AG04449 (cell line): ENCODE results near the gene ADAMTSL3.

ENCODE experiments used
- CTCF ChIA-PET: fragments of 350-600 bp; formaldehyde crosslinking; extraction: SDS; loops from one replicate; lab custom pipeline; 2021; ENCODE audit warnings: antibody characterized with exemption; lab: Yijun Ruan, JAX
- POLR2A ChIA-PET: fragments of 400-600, 350-600 bp; formaldehyde crosslinking; extraction: SDS; loops from one replicate; lab custom pipeline; 2020; ENCODE audit warnings: antibody characterized with exemption, inconsistent platforms; lab: Yijun Ruan, JAX
- DNase-seq: peaks from one replicate; pipeline ENCODE4 v3.0.0-alpha.2; 2010; ENCODE audit warnings: low read depth, low spot score
- H3K4me3 ChIP-seq: 2 replicates; pipeline ENCODE4 v1.5.1; 2011; ENCODE audit warnings: low read depth, mild to moderate bottlenecking, control low read depth, low read length
- TF ChIP-seq, protein P1 (sequence below): IDR thresholded peaks from one replicate; pipeline ENCODE4 v1.5.1; 2011; ENCODE audit warnings: mild to moderate bottlenecking, moderate library complexity, low read length, control low read depth, inconsistent platforms; ENCODE audit not compliant: insufficient read depth; ENCODE audit errors: missing control alignments

Gene ADAMTSL3

DNA sequence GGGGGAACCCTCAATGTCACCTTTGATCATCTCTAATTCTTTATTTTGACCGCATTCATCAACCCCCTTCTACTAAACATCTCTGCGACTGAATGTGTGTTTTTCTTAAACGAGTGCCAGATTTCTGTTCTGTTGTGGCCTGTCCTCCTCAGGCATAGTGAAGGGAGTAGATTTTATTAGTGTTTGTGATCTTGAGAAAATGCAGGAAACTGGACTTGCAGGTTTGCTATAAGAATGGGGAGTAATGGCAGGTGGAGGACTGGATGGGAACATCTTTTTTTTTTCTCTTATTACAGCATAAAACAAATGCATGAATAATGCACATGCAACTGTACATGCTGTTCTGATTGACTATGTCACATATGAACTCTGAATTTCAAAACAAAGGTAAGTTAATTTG lies 59.3 kb downstream of the ADAMTSL3 start:
- ChIA-PET CTCF (no interaction called here), POLR2A (no interaction called here)
- no peak overlapping the region for H3K4me3 ChIP-seq
- DNase-seq = no peak
- TF ChIP-seq, protein P1, sequence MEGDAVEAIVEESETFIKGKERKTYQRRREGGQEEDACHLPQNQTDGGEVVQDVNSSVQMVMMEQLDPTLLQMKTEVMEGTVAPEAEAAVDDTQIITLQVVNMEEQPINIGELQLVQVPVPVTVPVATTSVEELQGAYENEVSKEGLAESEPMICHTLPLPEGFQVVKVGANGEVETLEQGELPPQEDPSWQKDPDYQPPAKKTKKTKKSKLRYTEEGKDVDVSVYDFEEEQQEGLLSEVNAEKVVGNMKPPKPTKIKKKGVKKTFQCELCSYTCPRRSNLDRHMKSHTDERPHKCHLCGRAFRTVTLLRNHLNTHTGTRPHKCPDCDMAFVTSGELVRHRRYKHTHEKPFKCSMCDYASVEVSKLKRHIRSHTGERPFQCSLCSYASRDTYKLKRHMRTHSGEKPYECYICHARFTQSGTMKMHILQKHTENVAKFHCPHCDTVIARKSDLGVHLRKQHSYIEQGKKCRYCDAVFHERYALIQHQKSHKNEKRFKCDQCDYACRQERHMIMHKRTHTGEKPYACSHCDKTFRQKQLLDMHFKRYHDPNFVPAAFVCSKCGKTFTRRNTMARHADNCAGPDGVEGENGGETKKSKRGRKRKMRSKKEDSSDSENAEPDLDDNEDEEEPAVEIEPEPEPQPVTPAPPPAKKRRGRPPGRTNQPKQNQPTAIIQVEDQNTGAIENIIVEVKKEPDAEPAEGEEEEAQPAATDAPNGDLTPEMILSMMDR = no peak

GRCh38 chr15:83714939-83715628 lies 61.2 kb downstream of the ADAMTSL3 start:
- no peak overlapping the region for H3K4me3 ChIP-seq
- no peak for DNase-seq
- ChIA-PET CTCF (no interaction called here), POLR2A (no interaction called here)
- TF ChIP-seq, protein P1 = no peak

DNA sequence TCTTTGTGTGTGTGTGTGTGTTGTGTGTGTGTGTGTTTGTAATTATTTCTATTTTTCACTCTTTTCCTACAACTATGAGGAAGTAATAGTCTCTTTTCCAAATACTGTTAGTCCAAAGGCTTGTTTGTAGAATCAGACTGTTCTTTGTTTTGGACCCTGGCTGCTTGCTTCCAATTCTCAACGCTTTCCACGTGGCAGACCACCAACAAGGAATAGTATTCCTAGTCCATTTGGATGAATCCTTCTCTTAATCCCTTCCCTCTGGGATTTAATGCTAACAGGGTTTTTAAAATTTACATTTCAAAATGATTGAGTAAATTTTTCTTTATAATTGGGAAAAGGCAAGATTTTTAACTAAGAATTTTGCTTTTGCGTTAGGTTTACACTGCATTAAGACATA lies 62.7 kb downstream of the ADAMTSL3 start:
- no peak overlapping the region for H3K4me3 ChIP-seq
- no peak for DNase-seq
- ChIA-PET CTCF (no interaction called here), POLR2A (no interaction called here)
- TF ChIP-seq, protein P1 = no peak

DNA sequence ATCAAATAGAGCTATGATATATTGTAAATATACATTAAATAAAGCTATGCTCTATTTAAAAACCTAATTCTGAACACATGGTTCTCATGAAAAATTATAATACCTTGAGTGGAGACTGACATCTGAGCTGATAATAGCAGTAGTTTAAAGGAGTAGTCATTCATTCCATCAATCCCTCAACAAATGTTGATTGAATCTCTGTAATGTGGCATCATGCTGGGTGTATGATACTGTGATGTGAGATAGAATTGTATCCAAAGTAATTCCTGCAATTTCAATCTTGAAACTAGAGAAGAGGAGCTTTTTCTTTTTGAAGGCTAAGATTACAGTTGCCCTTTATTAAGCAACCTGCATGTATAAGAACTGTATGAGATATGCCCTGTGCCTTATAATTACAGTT lies 63.1 kb downstream of the ADAMTSL3 start:
- H3K4me3 ChIP-seq = no peak overlapping the region
- no peak for DNase-seq
- TF ChIP-seq, protein P1 = no peak
- POLR2A ChIA-PET = no interaction called here
- CTCF ChIA-PET = no interaction called here

GRCh38 chr15:83720468-83720867 lies 66.5 kb downstream of the ADAMTSL3 start:
- CTCF ChIA-PET = no interaction called here
- POLR2A ChIA-PET = no interaction called here

GRCh38 chr15:83721031-83721430 lies 67.1 kb downstream of the ADAMTSL3 start:
- ChIA-PET POLR2A (no interaction called here), CTCF (no interaction called here)
- no peak overlapping the region for H3K4me3 ChIP-seq
- DNase-seq = no peak
- TF ChIP-seq, protein P1 = no peak

More at GRCh38 chr15:83720468-83720867, 66.5 kb downstream of the ADAMTSL3 start:
- H3K4me3 ChIP-seq = no peak overlapping the region
- no peak for DNase-seq
- TF ChIP-seq, protein P1 = no peak
